GM12864 (cell line): Measurements from ENCODE around the gene NID1.

Experiments used
- DNase-seq: peaks from one replicate; pipeline ENCODE4 v3.0.0-alpha.2; 2011; ENCODE audit warnings: low read depth
- H3K4me3 ChIP-seq: 2 replicates; pipeline ENCODE4 v1.5.1; 2011; ENCODE audit warnings: mild to moderate bottlenecking, low read depth, low read length, control low read depth
- TF ChIP-seq, protein P1 (sequence below): IDR thresholded peaks from 2 replicates; pipeline ENCODE4 v1.5.1; 2011; ENCODE audit warnings: low read depth, mild to moderate bottlenecking, moderate library complexity, low read length, control low read depth, inconsistent platforms; ENCODE audit errors: missing control alignments

Gene NID1

GRCh38 chr1:236016083-236016482, 48.8 kb downstream of the NID1 start:
- H3K4me3 ChIP-seq = no peak overlapping the region
- TF ChIP-seq, protein P1, sequence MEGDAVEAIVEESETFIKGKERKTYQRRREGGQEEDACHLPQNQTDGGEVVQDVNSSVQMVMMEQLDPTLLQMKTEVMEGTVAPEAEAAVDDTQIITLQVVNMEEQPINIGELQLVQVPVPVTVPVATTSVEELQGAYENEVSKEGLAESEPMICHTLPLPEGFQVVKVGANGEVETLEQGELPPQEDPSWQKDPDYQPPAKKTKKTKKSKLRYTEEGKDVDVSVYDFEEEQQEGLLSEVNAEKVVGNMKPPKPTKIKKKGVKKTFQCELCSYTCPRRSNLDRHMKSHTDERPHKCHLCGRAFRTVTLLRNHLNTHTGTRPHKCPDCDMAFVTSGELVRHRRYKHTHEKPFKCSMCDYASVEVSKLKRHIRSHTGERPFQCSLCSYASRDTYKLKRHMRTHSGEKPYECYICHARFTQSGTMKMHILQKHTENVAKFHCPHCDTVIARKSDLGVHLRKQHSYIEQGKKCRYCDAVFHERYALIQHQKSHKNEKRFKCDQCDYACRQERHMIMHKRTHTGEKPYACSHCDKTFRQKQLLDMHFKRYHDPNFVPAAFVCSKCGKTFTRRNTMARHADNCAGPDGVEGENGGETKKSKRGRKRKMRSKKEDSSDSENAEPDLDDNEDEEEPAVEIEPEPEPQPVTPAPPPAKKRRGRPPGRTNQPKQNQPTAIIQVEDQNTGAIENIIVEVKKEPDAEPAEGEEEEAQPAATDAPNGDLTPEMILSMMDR = no peak
- no peak for DNase-seq

- no peak overlapping the region for H3K4me3 ChIP-seq
- TF ChIP-seq, protein P1 = no peak
- DNase-seq = no peak
Observed at GRCh38 chr1:236015539-236015938, 49.4 kb downstream of the NID1 start.

GRCh38 chr1:236013330-236013729, 51.6 kb downstream of the NID1 start:
- TF ChIP-seq, protein P1 = no peak
- H3K4me3 ChIP-seq = no peak overlapping the region
- no peak for DNase-seq

DNA sequence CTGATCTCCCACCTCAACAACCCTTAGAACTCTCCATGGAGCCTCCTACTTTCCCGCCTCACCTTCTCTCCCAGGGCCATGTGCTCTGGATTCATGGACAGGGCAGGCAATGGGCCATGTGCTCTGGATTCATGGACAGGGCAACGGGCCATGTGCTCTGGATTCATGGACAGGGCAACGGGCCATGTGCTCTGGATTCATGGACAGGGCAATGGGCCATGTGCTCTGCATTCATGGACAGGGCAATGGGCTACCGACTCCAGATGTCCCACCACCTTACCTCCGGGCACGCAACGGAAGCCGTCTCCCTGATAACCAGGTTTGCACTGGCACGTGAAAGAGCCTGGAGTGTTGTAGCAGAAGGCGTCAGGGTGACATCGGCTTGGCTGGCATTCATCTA, 53.2 kb downstream of the NID1 start:
- no peak for DNase-seq
- TF ChIP-seq, protein P1 = no peak

DNA sequence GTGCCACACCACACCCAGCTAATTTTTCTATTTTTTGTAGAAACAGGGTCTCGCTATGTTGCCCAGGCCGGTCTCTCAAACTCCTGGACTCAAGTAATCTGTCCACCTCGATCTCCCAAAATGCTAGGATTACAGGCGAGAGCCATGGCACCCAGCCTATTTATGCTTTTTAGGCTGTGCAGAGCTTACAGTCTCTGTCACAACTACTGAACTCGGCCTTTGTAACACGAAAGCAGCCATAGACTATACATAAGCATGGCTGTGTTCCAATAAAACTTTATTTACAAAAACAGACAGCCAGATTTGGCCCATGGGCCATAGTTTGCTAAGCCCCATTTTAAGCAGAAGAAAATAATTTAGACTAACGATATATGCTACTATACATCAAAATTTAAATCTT, 54.4 kb downstream of the NID1 start:
- DNase-seq = no peak
- TF ChIP-seq, protein P1 = no peak
- H3K4me3 ChIP-seq = no peak overlapping the region

More for the DNA sequence above, 53.2 kb downstream of the NID1 start:
- no peak overlapping the region for H3K4me3 ChIP-seq

DNA sequence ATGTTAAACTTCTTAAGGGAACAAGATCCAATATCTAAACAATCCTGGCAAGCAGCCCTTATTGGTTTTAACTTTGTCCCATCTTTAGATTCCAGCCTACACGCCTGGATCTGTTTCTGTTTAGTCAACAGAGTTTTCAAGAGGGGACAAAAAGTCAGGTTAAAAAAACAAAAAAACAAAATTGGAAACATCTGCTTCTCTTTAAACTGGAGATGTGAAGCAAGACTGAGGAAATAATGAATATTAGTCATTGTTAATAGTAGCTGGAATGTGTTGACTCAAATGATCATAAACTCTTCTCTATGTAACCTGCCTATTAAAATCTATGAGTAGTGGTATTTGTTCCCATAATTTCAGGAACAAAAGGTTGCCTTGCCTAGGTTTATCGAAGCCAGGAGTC, 55.0 kb downstream of the NID1 start:
- TF ChIP-seq, protein P1 = no peak
- no peak overlapping the region for H3K4me3 ChIP-seq
- DNase-seq = no peak

DNA sequence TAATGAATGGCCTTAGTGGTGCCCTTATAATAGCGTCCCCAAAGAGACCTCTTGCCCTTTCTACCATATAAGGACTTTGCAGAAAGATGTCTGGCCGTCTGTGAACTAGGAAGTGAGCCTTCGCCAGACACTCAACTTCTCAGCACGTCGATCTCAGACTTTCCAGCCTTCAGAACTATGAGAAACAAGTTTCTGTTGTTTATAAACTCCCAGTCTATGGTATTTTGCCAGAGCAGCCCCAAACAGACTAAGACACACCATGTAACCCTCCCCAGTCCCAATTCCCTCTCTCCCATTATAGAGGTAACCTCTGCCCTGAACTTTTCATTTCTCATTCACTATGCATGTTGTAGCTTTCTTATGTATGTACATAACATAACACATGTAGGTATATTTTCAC, 55.7 kb downstream of the NID1 start:
- DNase-seq = no peak
- TF ChIP-seq, protein P1 = no peak

More for the DNA sequence above, 55.7 kb downstream of the NID1 start:
- H3K4me3 ChIP-seq = no peak overlapping the region
